SK-N-SH treated with all-trans-retinoic acid at 6 μM for 48 hours (cell line): ENCODE results near the gene FEN1.

Experiments
- ATAC-seq: fragments of 200-7000 bp; cut with Tn5 transposase; 3 replicates; pipeline ENCODE4 v1.9.1; 2020; ENCODE audit warnings: mild to moderate bottlenecking, moderate library complexity
- ARNTL ChIP-seq: fragments of 450-650 bp; formaldehyde crosslinking; IDR thresholded peaks from 2 replicates; pipeline ENCODE4 v1.5.0; 2020; ENCODE audit warnings: low read depth, mild to moderate bottlenecking, moderate library complexity, borderline replicate concordance
- BACH2 ChIP-seq: fragments of 250-450 bp; sonication (Bioruptor Pico); IDR thresholded peaks from 2 replicates; pipeline ENCODE4 v1.9.0; 2021; ENCODE audit warnings: mild to moderate bottlenecking, borderline replicate concordance
- CSDC2 ChIP-seq: fragments of 250-450 bp; sonication (Bioruptor Pico); IDR thresholded peaks from 2 replicates; pipeline ENCODE4 v1.5.0; 2020; ENCODE audit warnings: mild to moderate bottlenecking, moderate library complexity
- ESRRG ChIP-seq: fragments of 250-450 bp; sonication (Bioruptor Pico); IDR thresholded peaks from 2 replicates; pipeline ENCODE4 v1.6.1; 2021; ENCODE audit warnings: mild to moderate bottlenecking
- GLIS3 ChIP-seq: fragments of 250-450 bp; sonication (Bioruptor Pico); IDR thresholded peaks from 2 replicates; pipeline ENCODE4 v1.5.0; 2020; ENCODE audit warnings: mild to moderate bottlenecking, moderate library complexity
- ISL1 ChIP-seq: fragments of 250-450 bp; sonication (Bioruptor Pico); IDR thresholded peaks from 2 replicates; pipeline ENCODE4 v2.1.2; 2022; ENCODE audit warnings: mild to moderate bottlenecking, moderate library complexity
- OSR1 ChIP-seq: fragments of 250-450 bp; sonication (Bioruptor Pico); IDR thresholded peaks from 2 replicates; pipeline ENCODE4 v1.8.0; 2022; ENCODE audit warnings: moderate library complexity, mild to moderate bottlenecking, inconsistent platforms
- RARB ChIP-seq: fragments of 250-450 bp; sonication (Bioruptor Pico); IDR thresholded peaks from 2 replicates; pipeline ENCODE4 v1.8.0; 2021; ENCODE audit warnings: mild to moderate bottlenecking, moderate library complexity
- SNAI2 ChIP-seq: fragments of 250-450 bp; sonication (Bioruptor Pico); IDR thresholded peaks from 2 replicates; pipeline ENCODE4 v1.5.0; 2020; ENCODE audit warnings: mild to moderate bottlenecking, moderate library complexity
- TCF4 ChIP-seq: fragments of 250-450 bp; sonication (Bioruptor Pico); IDR thresholded peaks from 2 replicates; pipeline ENCODE4 v1.8.0; 2021; ENCODE audit warnings: mild to moderate bottlenecking, moderate library complexity, borderline replicate concordance
- ZFP3 ChIP-seq: fragments of 250-450 bp; sonication (Bioruptor Pico); IDR thresholded peaks from 2 replicates; pipeline ENCODE4 v1.5.0; 2020; ENCODE audit warnings: mild to moderate bottlenecking, moderate library complexity
- ZFP30 ChIP-seq: fragments of 450-650 bp; formaldehyde crosslinking; IDR thresholded peaks from 2 replicates; pipeline ENCODE4 v1.5.0; 2022; ENCODE audit warnings: mild to moderate bottlenecking, moderate library complexity
- ZNF70 ChIP-seq: fragments of 450-650 bp; formaldehyde crosslinking; IDR thresholded peaks from 2 replicates; pipeline ENCODE4 v1.5.0; 2020; ENCODE audit warnings: mild to moderate bottlenecking, moderate library complexity
- ZNF8 ChIP-seq: fragments of 450-650 bp; formaldehyde crosslinking; IDR thresholded peaks from 2 replicates; pipeline ENCODE4 v1.5.0; 2020; ENCODE audit warnings: mild to moderate bottlenecking, moderate library complexity
- TF ChIP-seq, protein P1 (sequence below): fragments of 250-450 bp; sonication (Bioruptor Pico); IDR thresholded peaks from 2 replicates; pipeline ENCODE4 v1.8.0; 2020; ENCODE audit warnings: mild to moderate bottlenecking, moderate library complexity, borderline replicate concordance
- TF ChIP-seq, protein P2 (sequence below): fragments of 250-450 bp; sonication (Bioruptor Pico); IDR thresholded peaks from 2 replicates; pipeline ENCODE4 v1.8.0; 2021; ENCODE audit warnings: low read depth, mild to moderate bottlenecking, moderate library complexity, borderline replicate concordance
- TF ChIP-seq, protein P3 (sequence below): fragments of 250-450 bp; sonication (Bioruptor Pico); IDR thresholded peaks from 2 replicates; pipeline ENCODE4 v1.5.1; 2021; ENCODE audit warnings: mild to moderate bottlenecking, moderate library complexity
- TF ChIP-seq, protein P4 (sequence below): fragments of 250-450 bp; sonication (Bioruptor Pico); IDR thresholded peaks from 2 replicates; pipeline ENCODE4 v1.5.0; 2020; ENCODE audit warnings: mild to moderate bottlenecking, moderate library complexity
- TF ChIP-seq, protein P5 (sequence below): fragments of 250-450 bp; sonication (Bioruptor Pico); IDR thresholded peaks from 2 replicates; pipeline ENCODE4 v1.5.1; 2020; ENCODE audit warnings: low read depth, mild to moderate bottlenecking, moderate library complexity

The FEN1 gene

DNA sequence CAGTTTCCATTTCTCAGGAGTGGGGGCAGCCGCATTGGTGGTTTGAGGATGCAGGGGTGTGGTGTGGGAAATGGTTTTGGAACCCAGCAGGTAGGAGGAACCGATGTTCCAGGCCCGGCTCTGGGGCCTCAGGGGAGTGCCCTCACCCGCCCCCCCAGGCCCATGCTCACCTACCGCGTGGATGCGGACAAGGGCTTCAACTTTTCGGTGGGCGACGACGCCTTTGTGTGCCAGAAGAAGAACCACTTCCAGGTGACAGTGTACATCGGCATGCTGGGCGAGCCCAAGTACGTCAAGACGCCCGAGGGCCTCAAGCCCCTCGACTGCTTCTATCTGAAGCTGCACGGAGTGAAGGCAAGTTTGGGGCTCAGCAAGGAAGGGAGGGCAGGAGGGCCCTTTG is 18.9 kb upstream of the FEN1 start:
- no peak for ATAC-seq
- no peak for TF ChIP-seq ESRRG (CRISPR knock-in tag)
- TF ChIP-seq OSR1 (CRISPR knock-in tag): no peak
- TF ChIP-seq, protein P1, sequence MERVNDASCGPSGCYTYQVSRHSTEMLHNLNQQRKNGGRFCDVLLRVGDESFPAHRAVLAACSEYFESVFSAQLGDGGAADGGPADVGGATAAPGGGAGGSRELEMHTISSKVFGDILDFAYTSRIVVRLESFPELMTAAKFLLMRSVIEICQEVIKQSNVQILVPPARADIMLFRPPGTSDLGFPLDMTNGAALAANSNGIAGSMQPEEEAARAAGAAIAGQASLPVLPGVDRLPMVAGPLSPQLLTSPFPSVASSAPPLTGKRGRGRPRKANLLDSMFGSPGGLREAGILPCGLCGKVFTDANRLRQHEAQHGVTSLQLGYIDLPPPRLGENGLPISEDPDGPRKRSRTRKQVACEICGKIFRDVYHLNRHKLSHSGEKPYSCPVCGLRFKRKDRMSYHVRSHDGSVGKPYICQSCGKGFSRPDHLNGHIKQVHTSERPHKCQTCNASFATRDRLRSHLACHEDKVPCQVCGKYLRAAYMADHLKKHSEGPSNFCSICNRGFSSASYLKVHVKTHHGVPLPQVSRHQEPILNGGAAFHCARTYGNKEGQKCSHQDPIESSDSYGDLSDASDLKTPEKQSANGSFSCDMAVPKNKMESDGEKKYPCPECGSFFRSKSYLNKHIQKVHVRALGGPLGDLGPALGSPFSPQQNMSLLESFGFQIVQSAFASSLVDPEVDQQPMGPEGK: no peak
- no peak for TF ChIP-seq ISL1 (CRISPR knock-in tag)
- TF ChIP-seq ZFP3: no peak
- TF ChIP-seq, protein P2, sequence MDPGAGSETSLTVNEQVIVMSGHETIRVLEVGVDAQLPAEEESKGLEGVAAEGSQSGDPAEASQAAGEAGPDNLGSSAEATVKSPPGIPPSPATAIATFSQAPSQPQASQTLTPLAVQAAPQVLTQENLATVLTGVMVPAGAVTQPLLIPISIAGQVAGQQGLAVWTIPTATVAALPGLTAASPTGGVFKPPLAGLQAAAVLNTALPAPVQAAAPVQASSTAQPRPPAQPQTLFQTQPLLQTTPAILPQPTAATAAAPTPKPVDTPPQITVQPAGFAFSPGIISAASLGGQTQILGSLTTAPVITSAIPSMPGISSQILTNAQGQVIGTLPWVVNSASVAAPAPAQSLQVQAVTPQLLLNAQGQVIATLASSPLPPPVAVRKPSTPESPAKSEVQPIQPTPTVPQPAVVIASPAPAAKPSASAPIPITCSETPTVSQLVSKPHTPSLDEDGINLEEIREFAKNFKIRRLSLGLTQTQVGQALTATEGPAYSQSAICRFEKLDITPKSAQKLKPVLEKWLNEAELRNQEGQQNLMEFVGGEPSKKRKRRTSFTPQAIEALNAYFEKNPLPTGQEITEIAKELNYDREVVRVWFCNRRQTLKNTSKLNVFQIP (CRISPR knock-in tag): no peak
- TF ChIP-seq, protein P3, sequence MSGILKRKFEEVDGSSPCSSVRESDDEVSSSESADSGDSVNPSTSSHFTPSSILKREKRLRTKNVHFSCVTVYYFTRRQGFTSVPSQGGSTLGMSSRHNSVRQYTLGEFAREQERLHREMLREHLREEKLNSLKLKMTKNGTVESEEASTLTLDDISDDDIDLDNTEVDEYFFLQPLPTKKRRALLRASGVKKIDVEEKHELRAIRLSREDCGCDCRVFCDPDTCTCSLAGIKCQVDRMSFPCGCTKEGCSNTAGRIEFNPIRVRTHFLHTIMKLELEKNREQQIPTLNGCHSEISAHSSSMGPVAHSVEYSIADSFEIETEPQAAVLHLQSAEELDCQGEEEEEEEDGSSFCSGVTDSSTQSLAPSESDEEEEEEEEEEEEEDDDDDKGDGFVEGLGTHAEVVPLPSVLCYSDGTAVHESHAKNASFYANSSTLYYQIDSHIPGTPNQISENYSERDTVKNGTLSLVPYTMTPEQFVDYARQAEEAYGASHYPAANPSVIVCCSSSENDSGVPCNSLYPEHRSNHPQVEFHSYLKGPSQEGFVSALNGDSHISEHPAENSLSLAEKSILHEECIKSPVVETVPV (CRISPR knock-in tag): no peak
- TF ChIP-seq CSDC2 (CRISPR knock-in tag): no peak
- TF ChIP-seq RARB (CRISPR knock-in tag): no peak
- no peak for TF ChIP-seq ARNTL (CRISPR knock-in tag)

DNA sequence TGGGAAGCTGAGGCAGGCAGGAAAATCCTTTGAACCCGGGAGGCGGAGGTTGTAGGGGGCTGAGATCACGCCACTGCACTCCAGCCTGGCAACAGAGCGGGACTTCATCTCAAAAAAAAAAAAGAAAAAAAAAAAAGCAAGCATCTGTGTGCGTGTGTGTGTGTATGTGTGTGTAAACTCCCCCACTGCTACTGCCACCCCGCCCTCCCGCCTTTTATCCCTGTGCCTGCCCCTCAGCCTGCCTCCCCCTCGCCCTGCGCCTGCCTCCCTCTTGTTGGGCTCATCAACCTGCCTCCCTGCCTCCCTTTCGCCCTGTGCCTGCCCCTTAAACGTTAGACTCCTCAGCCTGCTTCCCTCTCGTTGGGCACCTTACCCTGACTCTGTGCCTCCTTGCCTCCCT is 18.3 kb upstream of the FEN1 start:
- TF ChIP-seq, protein P4, sequence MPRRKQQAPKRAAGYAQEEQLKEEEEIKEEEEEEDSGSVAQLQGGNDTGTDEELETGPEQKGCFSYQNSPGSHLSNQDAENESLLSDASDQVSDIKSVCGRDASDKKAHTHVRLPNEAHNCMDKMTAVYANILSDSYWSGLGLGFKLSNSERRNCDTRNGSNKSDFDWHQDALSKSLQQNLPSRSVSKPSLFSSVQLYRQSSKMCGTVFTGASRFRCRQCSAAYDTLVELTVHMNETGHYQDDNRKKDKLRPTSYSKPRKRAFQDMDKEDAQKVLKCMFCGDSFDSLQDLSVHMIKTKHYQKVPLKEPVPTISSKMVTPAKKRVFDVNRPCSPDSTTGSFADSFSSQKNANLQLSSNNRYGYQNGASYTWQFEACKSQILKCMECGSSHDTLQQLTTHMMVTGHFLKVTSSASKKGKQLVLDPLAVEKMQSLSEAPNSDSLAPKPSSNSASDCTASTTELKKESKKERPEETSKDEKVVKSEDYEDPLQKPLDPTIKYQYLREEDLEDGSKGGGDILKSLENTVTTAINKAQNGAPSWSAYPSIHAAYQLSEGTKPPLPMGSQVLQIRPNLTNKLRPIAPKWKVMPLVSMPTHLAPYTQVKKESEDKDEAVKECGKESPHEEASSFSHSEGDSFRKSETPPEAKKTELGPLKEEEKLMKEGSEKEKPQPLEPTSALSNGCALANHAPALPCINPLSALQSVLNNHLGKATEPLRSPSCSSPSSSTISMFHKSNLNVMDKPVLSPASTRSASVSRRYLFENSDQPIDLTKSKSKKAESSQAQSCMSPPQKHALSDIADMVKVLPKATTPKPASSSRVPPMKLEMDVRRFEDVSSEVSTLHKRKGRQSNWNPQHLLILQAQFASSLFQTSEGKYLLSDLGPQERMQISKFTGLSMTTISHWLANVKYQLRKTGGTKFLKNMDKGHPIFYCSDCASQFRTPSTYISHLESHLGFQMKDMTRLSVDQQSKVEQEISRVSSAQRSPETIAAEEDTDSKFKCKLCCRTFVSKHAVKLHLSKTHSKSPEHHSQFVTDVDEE: no peak
- TF ChIP-seq ZFP30 (no peak), GLIS3 (CRISPR knock-in tag) (no peak), BACH2 (no peak), ESRRG (CRISPR knock-in tag) (no peak), ZNF8 (CRISPR knock-in tag) (no peak), RARB (CRISPR knock-in tag) (no peak), TCF4 (no peak), SNAI2 (CRISPR knock-in tag) (no peak), OSR1 (CRISPR knock-in tag) (no peak)
- TF ChIP-seq, protein P1: no peak
- TF ChIP-seq, protein P3 (CRISPR knock-in tag): no peak
- TF ChIP-seq, protein P5, sequence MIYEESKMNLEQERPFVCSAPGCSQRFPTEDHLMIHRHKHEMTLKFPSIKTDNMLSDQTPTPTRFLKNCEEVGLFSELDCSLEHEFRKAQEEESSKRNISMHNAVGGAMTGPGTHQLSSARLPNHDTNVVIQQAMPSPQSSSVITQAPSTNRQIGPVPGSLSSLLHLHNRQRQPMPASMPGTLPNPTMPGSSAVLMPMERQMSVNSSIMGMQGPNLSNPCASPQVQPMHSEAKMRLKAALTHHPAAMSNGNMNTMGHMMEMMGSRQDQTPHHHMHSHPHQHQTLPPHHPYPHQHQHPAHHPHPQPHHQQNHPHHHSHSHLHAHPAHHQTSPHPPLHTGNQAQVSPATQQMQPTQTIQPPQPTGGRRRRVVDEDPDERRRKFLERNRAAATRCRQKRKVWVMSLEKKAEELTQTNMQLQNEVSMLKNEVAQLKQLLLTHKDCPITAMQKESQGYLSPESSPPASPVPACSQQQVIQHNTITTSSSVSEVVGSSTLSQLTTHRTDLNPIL (CRISPR knock-in tag): no peak
- ATAC-seq: no peak

DNA sequence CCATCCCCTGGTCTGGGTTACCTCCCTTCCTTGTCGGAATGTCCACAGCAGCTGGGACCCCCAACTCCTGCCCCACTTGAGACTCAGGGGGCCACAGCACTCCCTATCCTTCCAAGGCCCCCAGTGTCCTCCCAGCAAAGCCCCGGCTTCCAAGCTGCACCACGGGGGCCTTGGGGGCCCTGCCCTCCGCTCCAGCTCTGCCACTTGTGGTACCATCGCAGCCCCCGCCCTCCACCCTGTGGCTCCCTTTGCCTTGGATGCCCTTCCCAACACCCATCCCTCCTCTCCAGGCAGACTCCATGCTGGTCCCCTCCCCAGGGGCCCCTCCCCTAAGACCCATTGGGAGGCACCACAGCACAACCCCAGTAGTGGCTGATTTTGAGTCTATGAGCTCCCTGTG is 17.6 kb upstream of the FEN1 start:
- TF ChIP-seq, protein P5 (CRISPR knock-in tag): no peak
- no peak for TF ChIP-seq ZNF70 (CRISPR knock-in tag)
- no peak for TF ChIP-seq ZFP30
- no peak for ATAC-seq
